Ramos (cell line): ENCODE measurements around the gene FAM13A.
"Not testable (repeated sequence)": the region's sequence is repeated elsewhere in the genome, so short reads cannot be mapped to it uniquely, and the experiment has no call there.

Experiments used
- in situ Hi-C: fragments of 300-500 bp; cut with MboI; formaldehyde crosslinking; loops from one replicate; pipeline ENCODE4 v1.14.3; 2022; ENCODE audit warnings: low sequenced_read_pairs; ENCODE audit not compliant: unreplicated experiment

Gene FAM13A

DNA sequence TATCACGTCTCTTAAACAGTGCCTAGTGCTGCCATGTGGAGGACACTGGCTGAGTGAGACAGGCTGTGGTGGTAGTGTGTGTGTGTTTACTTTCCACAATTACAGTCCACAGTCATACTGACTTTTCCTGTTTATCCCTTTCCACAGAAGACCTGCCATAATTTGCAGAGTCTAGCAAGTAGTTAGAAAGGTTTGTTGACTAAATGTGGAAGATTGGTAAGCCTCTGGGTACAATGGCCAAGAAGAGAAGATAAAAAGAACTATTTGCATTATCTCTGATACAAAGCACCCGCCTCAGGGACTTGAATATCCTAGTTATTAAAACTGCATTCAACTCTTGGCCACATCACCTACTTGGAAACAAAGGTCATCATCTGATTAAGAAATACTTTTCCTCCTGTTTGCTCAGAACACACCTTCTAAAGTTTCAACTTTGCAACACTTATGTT, 89.1 kb downstream of the FAM13A start:
- in situ Hi-C loops = no loop called here

DNA sequence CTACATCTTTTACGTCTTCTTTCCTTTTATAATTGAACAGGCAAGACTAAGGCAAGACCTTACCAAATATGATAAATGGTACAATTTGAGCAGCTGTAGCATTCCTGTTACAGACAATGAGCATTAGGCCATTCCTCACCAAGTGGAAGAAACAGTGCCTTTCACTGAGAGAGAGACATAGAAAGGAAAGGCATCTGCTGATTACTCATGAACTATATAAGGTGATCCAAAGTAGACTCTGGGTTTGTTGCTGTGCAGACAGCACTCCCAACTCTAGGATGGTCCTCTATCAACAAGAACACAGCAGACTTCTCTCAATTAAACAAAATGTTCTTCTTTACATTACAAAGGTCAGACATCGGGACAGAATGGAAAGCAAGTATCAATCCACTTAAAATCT, 91.9 kb downstream of the FAM13A start:
- in situ Hi-C loops = no loop called here

DNA sequence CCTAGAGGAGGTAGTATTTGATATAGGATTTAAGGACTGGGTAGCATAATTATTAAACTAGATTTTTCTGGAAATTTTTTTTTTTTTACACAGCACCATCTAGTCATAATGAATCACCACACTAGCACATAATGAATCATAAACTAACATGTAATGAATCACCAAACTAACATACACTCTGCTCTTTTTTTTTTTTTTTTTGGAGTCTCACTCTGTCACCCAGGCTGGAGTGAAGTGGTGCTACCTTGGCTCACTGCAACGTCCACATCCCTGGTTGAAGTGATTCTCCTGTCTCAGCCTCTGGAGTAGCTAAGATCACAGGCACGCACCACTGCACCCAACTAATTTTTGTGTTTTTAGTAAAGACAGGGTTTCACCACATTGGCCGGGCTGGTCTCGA, 92.5 kb downstream of the FAM13A start:
- in situ Hi-C loops = no loop called here

DNA sequence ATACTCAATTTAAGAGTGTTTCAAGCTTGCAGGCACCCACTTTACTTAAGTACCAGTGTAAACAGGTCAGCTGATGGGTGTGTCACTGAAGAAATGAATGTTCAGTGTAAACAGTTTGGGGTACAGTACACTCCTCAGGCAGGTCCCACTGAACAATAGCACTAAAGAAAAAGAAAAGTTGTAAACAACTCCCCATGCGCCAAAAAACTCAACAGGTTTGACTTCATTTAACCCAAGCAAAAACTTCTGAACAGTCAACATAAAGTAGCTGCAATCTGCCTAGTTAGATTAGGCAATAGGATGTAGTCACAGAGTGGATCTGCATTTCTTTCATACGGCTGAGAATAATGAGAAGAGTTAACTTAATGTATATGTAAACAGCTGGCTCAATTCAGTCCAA, 93.2 kb downstream of the FAM13A start:
- in situ Hi-C loops = no loop called here

DNA sequence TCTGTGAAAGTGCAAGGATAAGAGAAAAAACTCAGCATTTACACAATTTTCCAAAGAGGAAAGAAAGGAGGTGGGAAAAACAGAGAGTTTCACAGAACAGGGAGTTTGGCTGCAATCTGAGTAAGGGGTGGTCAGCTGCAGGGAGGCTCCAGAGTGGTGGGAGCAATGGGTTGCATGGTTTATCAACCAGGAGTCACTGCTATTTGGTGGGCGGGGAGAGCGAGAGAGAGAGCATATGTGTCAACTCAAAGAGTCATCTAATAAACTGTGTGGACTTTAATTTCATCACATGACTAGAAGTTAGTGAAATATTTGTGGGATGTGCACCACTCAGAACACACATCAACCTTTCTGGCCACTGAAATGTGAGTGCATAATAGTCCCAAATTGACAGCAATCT, 94.6 kb downstream of the FAM13A start:
- in situ Hi-C loops = no loop called here

DNA sequence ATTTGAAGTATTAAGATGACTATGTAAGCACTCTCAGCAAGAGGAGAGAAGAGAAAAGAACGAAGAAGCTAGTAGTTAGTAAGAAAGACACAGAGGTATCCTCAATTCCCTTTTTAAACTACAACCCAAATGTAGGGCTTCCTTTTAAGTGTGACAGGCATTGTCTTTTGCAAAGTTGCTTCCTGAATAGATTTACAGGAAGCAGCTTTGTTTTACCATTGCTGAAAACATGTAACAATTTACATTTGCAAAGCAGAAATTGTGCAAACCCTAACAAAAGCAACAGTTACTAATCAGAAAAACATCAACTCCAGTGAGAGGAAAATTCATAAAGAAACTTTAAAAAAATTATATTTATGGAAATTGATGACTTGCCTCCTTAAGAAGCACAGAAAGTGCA, 96.4 kb downstream of the FAM13A start:
- in situ Hi-C loops = no loop called here

DNA sequence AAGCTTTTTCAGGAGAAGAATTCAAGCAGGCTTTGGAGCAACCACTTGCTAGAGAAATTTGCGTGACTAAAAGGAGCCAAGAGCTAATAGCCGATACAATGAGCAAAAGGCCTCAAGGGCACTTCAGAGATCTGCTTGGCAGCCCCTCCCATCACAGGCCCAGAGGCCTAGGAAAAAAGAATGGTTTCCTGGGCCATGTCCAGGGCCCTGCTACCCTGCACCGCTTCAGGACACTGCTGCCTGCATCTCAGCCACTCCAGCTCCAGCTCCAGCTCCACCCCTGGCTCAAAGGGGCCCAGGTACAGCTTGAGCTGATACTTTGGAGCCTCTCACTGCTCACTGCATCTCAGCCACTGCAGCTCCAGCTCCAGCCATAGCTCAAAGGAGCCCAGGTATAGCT, 98.9 kb downstream of the FAM13A start:
- in situ Hi-C loops = no loop called here

DNA sequence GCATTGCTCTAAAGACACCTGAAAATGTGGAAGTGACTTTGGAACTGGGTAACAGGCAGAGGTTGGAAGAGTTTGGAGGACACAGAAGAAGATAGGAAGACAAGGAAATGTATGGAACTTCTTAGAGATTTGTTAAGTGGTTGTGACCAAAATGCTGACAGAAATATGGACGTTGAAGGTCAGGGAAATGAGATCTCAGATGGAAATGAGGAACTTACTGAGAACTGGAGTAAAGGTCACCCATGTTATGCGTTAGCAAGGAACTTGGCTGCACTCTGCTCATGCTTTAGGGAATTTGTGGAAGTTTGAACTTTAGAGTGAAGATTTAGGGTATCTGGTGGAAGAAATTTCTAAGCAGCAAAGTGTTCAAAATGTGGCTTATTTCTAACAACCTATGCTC, 99.4 kb downstream of the FAM13A start:
- in situ Hi-C loops = no loop called here

DNA sequence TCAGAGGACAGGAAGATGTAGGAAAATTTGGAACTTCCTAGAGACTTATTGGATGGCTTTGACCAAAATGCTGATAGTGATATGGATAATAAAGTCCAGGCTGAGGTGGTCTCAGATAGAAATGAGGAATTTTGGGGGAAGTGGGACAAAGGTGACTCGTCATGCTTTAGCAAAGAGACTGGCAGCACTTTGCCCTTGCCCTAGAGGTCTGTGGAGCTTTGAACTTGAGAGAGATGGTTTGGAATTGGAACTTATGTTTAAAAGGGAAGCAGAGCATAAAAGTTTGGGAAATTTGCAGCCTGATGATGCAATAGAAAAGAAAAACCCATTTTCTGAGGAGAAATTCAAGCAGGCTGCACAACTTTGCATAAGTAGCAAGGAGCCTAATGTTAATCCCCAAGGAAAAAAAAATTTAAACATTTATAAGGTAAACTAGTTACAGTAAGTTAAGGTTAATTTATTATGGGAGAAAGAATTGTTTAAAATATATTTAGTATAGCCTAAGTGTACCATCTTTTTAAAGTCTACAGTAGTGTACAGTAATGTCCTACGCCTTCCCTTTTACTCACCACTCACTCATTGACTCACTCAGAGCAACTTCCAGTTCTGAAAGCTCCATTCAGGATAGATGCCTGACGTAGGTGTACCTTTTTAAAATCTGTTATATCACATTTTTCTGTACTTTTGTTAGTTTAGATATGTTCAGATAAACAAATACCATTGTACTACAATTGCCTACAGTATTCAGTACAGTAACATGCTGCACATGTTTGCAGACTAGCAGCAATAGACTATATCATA, 101.2 kb downstream of the FAM13A start:
- in situ Hi-C loops = no loop called here

DNA sequence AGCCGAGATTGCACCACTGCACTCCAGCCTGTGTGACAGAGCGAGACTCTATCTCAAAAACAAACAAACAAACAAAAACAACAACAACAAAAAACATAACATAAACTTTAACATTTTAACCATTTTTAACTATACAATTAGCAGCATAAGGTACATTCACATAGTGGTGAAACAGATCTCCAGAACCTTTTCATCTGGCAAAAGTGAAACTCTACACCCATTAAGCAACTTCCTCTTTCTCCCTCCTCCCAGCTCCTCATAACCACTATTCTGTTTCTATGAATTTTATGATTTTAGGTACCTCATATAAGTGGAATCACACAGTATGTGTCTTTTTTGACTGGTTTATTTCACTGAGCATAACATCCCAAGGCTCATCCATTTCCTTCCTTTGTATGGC, 103.6 kb downstream of the FAM13A start:
- in situ Hi-C loops = no loop called here

DNA sequence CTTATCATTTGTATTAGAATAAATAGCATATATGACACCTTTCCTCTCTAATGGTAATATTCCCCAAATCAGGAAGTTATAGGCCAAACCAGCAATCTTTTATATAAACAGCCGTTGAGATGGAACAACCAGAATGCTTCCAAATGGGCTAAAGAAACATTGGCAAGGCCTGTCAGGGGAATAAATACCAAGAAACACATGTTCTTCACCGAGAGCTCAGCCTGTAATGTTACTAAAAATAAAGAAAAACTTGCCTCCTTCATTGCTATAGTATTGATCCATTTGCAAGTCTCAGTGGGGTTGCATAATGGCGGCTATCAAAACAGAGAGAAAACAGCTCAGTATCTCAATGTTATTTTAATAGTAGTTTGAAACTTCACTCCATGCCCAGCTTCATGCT, 104.9 kb downstream of the FAM13A start:
- in situ Hi-C loops = no loop called here

DNA sequence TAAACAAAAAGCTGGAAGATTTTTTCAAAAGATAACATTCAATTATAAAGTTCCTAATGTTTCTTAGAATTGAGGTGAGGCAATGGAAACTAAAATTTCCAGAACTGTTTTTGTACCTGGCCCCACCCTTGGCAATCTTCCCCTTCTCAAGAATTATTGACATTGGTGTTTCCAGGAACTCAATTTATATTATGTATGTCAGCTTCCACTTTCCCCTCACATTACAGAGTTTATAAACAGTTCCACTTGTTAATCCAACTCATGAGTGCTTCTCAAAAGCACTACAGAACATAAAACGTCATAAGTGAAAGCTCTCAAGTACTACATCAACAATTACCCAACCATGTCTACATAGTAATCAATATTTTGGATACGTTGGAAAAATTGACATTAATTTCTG, 107.4 kb downstream of the FAM13A start:
- in situ Hi-C loops = no loop called here

DNA sequence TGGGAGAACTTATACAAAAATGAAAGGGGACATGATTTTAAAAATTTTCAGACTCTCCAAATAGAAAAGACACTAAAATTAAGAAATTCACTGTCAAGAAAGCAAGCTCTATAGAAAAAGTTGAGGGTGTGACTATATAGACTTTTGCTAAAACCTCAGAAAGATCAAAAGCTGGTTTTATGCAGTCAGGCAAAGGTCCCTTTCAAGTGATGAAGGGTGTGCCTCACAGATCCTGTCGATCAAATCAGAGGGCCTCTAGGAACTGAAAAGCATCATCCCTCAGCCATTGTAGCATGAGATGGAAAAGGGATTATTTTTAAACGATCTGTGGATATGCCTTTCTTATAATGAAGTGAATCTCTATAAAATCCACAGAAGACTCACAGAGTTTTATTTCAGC, 116.5 kb downstream of the FAM13A start:
- in situ Hi-C loops = no loop called here

DNA sequence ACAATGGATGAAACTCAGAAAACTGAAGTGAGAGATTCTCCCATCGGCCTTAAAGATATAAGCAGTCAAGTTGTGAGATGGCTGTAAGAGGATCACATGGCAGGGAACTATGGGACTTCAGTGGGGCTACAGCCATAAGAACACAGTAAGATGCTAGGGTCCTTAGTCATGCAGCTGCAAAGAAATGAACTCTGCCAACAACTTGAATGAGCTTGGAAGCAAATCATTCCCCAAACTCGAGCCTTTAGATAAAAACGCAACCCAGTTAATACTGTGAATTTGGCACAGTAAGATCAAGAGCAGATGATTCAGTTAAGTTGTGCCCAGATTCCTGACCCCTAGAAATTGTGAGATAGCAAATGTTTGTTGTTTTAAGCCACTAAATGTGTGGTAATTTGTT, 117.3 kb downstream of the FAM13A start:
- in situ Hi-C loops = no loop called here

DNA sequence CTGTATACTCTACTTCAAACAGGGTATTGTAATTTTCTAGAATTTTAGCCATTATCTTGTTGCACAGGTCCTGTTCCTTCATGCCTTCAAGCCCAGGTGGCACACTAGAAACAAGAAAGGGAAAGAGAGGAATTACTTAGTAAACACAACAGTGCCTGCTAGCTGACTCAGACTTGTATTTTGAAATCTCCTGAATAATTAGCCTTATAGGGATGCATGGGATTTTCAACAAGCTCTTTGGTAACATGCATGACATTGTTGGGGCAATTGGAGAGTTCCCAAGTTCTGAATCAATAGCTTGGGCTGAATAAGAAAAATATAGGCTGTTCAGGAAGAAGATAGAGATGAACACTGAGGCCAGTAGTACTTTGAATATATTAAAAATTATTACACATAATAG, 118.8 kb downstream of the FAM13A start:
- in situ Hi-C loops = no loop called here

DNA sequence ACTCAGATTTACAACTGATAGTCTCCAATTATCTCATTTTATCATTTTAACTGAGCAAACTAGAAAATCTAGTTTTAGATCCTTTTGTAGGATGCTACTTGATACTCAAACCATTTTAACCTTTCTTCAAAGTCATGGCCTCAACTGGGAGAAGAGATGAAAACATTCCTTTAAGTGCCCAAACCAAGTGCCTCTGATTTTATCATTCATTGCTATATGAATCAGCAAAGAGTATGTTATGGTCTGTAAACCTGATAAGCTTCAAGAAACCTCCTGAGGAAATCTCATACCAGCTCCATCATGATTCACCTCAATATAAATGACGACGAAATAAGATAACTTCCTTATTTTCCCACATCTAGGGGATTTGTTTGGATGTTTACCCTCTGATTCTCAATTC, 119.9 kb downstream of the FAM13A start:
- in situ Hi-C loops = no loop called here

DNA sequence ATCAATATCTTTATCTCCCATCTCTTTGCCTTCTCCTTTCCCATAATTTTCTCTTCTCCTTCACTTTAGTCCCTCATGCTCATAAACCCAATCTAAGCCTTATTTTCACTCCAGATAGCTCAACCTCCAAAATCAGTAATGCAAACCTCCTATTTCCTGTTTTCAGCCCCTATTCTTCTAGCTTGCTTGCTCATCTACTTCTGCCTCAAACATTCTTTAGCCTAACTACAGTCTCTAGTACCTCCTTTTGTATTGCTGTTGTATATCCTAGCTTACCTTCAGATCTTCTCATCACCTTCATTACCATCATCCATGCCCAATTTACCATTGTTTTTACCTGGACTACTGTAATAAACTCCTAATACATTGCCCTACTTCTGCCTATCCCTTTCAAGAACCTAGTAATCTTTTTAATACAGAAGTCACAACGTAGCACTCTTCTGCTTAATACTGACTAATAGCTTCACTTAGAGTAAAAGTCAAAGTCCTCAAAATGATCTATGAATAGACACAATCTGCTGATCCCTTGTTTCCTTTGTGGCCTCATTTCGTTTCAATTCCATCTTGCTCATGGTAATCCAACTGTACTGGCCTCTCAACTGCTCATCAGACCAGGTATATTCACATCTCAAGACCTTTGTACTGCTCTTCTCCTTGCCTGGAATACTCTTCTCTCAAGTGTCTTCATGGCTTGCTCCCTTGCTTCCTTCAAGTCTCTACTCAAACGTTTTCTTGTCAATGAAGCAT, 123.4 kb downstream of the FAM13A start:
- in situ Hi-C loops = no loop called here

DNA sequence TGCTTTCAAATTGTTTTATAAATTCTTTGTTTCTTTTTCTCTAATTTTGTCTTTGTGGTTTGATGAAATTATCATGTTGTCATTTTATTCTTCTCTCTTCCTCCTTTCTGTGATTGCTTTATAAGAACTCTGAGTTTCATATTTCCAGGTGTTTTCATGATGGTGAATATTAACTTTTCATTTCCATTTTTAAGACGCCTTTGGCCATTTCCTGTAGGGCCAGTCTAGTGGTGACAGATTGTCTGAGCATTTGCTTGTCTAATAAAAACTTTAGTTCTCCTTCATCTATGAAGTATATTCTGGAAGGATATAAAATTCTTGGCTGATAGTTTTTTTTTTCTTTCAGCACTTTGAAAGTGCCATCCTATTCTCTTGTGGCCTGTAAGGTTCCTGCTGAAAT, 128.1 kb downstream of the FAM13A start:
- in situ Hi-C loops = no loop called here

DNA sequence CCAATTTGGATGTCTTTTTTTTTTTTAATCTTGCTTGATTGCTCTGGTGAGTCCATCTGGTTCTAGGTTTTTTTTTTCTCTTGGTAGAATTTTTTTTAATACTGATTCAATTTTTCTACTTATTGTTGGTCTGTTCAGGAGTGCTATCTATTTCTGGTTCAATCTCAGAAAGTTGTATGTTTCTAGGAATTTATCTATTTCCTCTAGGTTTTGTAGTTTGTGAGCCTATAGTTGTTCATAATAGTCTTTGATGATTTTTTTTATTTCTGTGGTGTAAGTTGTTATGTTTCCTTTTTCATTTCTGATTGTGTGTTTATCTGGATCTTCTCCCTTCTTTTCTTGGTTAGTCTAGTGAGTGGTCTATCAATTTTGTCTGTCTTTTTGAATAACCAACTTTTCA, 129.6 kb downstream of the FAM13A start:
- in situ Hi-C loops = no loop called here

DNA sequence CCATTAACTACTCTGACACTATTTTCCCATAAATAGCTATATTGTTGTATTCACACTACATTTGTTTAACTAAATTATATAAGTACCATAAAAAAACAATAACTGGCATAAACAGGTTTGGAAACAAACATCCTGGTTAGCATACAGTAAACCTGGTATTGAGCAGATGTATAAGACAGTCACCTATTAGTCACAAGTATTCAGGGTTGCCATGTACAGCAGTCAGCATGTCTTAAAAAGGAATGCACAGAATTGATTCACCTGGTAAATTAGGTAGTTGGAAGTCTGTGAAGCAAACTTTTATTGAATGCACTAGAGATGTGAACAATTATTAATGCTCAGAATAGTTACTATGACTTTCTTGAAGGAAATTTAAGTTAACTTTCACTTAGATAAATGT, 137.9 kb downstream of the FAM13A start:
- in situ Hi-C loops = no loop called here

DNA sequence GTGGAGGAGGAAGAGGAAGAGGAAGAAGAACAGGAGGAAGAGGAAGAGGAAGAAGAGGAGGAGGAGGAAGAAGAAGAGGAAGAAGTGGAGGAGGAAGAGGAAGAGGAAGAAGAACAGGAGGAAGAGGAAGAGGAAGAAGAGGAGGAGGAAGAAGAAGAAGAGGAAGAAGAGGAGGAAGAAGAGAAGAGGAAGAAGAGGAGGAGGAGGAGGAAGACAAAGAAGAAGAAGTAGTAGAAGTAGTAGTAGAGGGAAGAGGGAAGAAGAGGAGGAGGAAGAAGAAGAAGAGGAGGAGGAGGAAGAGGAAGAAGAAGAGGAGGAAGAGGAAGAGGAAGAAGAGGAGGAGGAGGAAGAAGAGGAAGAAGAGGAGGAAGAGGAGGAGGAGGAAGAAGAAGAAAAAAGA, 143.8 kb downstream of the FAM13A start:
- in situ Hi-C loops = not testable (repeated sequence)
